ENCODE results near the gene PAPOLA.
A peak's percentile ranks its signal among the peaks of the same experiment; 100 is the strongest.

PAPOLA gene

DNA sequence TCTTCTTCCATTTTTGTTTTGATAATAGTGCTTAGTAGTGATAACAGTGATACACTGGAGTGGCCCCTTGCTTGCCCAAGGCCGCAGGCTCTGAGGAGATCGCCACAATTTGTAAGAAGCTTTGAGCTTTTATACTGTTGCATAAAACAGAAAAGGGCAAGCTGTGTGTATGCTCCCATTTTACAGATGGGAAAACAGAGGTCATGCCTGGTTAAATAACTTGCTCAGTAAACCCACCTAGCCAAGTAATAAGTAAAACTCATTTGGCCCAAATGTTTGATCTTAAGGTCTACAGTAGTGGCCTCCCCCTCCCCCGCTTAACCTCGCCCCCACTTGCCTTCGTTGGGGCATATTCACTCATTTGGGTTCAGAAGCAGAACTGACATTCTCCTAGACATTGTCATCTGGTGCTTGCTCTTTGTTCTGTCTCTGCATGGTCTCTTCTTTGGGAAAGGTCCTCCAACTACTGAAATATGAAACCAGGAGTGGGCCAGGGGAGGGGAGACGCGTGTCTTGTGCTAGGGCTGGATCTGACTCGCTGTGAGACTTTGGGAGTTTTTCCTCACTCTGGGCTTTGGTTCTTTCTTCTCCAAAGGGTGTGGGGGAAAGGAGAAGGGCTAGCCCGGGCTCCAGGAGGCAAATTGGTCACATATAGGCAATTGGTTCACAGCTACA lies 88.1 kb downstream of the PAPOLA start:
- no peak for DNase-seq (ENCODE audit: low spot score in 2 of 2)
- H3K27ac Mint-ChIP-seq, result no peak overlapping the region
- H3K27me3 Mint-ChIP-seq, result peaks cover 13% of the 10 kb centered on the region
- H3K36me3 Mint-ChIP-seq, result no peaks in the 10 kb centered on the region
- no peaks in the 10 kb centered on the region for H3K9me3 Mint-ChIP-seq
- no peak for ATAC-seq (ENCODE audit: low read depth)
- peaks cover 14% of the 10 kb centered on the region for H3K4me1 Mint-ChIP-seq
- no peak overlapping the region for H3K4me3 Mint-ChIP-seq

DNA sequence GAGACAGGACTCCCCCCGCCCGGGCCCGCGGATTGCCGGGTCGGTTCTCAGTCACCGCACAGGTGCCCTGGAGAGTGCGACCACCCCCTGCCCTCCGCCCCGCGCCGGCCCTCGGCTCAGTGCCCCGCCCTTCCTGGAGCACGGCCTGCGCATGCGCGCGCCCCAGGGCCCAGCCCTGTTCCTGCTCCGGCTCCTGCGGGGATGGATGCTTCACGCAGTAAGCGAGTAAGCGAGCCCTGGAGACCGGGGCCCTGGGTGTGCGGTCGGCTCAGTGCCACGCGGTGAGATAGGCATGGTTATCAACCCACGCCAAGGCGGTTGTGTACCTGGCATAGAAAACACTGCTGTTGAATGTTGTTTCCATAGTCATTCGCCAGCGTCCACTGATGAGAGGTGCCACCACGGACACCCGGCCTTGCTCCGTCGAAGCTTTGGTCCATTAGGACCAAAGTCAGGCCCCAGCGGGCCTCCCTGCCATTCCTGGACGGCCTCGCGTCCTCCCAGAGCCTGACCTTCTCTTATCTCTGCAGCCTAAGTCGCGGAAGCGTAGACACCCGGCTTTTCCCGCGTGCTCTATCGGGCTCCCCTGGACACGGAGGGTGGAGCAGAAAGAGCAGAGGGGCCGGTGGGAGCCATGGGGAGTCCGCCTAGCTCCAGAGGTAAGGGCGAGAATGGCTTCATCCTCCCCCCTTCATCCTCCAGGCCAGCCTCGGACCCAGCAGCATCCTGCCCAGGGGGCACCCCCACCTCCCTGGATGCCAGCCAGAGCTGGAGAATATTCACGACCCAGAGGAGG lies 90.6 kb downstream of the PAPOLA start:
- Mint-ChIP-seq H3K4me3 (peak overlapping the region; percentile 76), H3K36me3 (no peaks in the 10 kb centered on the region), H3K27ac (no peak overlapping the region), H3K9me3 (no peaks in the 10 kb centered on the region), H3K4me1 (peaks cover 11% of the 10 kb centered on the region), H3K27me3 (peaks cover 9% of the 10 kb centered on the region)
- peak; percentile 16 to 47 for DNase-seq (ENCODE audit: low spot score in 2 of 2)
- peak; percentile 73 for ATAC-seq (ENCODE audit: low read depth)

DNA sequence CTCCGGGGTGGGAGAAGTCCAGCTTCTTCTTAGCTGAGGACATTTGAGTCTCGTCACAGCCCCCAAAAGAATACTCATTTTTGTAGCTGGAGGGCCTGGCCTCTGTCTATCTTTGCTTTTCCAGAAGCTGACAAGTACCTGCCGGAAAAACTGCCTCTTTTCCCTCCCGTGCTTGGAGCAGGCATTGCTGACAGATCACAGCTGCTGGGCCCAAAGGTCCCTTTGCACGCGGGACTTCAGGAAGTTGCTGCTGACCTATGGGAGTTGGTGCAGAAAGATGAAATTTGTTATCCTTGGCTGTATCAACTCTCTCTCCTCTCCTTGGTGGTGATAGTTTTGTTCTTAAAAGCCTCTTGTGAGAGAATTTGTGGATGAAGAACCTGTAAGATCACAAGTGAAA lies 92.8 kb downstream of the PAPOLA start:
- H3K9me3 Mint-ChIP-seq, result no peaks in the 10 kb centered on the region
- no peaks in the 10 kb centered on the region for H3K36me3 Mint-ChIP-seq
- ATAC-seq (ENCODE audit: low read depth) (no peak), DNase-seq (ENCODE audit: low spot score in 2 of 2) (no peak)
- H3K27ac Mint-ChIP-seq, result no peak overlapping the region
- peaks cover 6% of the 10 kb centered on the region for H3K27me3 Mint-ChIP-seq
- H3K4me1 Mint-ChIP-seq, result peaks cover 11% of the 10 kb centered on the region
- H3K4me3 Mint-ChIP-seq, result no peak overlapping the region

DNA sequence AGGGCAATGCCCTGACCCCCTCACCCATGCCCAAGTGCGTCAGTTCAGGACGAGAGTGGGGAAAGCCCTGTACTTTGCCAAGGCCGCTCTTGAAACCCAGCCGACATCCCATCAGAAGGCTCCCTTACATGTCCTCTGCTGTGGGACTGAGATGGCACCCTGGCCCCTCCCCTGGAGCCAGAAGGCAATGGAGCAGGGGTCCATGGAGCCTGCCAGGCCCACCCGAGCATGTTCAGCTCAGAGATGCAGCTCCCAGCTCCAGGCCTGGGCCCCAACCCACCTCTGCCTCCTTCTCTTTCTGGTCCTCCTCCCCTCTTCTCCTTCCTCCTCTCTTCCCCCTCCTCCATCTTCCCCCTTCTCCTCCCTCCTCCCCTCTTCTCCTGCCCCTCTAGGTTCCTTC lies 95.5 kb downstream of the PAPOLA start:
- Mint-ChIP-seq H3K36me3 (no peaks in the 10 kb centered on the region), H3K4me1 (peaks cover 8% of the 10 kb centered on the region), H3K27ac (no peak overlapping the region), H3K27me3 (peaks cover 14% of the 10 kb centered on the region), H3K9me3 (no peaks in the 10 kb centered on the region), H3K4me3 (no peak overlapping the region)
- ATAC-seq (ENCODE audit: low read depth), result no peak
- no peak for DNase-seq (ENCODE audit: low spot score in 2 of 2)

DNA sequence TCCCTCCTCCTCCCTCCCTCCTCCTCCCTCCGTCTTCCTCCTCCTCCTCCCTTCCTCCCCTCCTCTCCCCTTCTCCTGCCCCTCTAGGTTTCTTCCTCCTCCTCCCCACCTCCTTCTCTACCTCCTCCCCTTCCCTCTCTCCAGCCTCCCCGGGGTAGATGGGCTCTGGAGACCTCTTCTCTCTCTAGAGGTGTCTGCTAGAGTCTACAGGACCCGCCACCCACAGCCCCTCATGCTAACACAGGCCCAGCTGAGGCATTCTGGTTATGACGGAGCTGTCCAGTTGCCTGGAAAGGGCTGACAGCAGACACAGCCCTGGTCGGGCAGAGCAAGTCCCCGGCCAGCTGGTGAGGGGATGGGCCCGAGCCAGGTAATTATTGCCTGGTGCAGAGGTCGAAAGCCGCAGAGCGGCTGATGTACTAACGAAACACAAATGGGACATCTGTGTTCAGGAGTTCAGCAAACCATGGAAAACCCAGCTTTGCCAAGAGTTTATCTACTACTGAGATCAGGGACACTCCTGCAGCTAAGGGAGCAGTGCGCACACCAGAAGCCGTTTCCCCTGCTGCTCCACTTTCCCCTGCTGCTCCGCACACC lies 96.2 kb downstream of the PAPOLA start:
- no peak overlapping the region for H3K27ac Mint-ChIP-seq
- peaks cover 2% of the 10 kb centered on the region for H3K4me1 Mint-ChIP-seq
- H3K27me3 Mint-ChIP-seq, result peaks cover 17% of the 10 kb centered on the region
- H3K4me3 Mint-ChIP-seq, result no peak overlapping the region
- H3K36me3 Mint-ChIP-seq, result no peaks in the 10 kb centered on the region
- ATAC-seq (ENCODE audit: low read depth) (no peak), DNase-seq (ENCODE audit: low spot score in 2 of 2) (no peak)
- no peaks in the 10 kb centered on the region for H3K9me3 Mint-ChIP-seq

DNA sequence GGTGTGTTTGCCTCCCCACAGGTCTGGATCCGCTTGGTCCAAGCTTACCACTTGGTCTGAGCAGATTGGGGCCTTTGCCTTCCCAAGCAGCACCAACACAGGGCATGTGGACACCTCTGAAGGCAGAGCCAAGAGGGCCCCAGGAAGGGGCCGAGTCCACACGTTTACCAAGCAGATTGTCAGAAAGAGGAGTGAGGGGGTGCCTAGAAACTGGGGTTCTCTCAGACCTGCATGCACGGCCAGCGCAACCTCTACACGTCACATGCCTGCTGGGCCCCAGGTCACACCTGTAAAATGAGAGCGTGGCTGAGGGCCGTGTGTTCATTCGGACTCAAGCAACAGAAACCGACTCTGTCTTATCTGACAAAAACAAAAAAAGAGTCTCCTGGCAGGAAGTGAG lies 96.9 kb downstream of the PAPOLA start:
- peaks cover 17% of the 10 kb centered on the region for H3K27me3 Mint-ChIP-seq
- H3K27ac Mint-ChIP-seq, result no peak overlapping the region
- no peaks in the 10 kb centered on the region for H3K36me3 Mint-ChIP-seq
- H3K4me3 Mint-ChIP-seq, result no peak overlapping the region
- ATAC-seq (ENCODE audit: low read depth) (no peak), DNase-seq (ENCODE audit: low spot score in 2 of 2) (no peak)
- no peaks in the 10 kb centered on the region for H3K9me3 Mint-ChIP-seq
- H3K4me1 Mint-ChIP-seq, result no peaks in the 10 kb centered on the region

DNA sequence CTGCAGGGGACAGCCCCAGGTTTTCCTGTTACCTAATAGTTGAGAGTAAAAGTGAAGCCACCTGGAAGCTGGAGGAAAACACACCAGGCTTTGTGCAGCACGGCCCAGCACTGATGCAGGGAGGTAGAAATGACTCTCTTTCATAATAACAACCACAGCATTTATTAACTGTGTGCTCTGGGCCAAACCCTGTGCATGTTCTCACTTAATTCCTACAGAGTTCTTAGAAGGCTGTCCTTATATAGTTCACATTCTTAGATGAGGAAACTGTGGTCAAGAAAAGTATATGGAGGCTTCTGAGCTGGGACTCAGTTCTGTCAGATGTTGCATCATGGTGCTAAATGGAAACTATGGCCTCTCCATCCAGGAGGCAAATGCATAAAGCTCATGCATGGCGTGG lies 100.0 kb downstream of the PAPOLA start:
- no peak for ATAC-seq (ENCODE audit: low read depth)
- Mint-ChIP-seq H3K9me3 (peaks cover 2% of the 10 kb centered on the region), H3K27me3 (peaks cover 23% of the 10 kb centered on the region), H3K36me3 (no peaks in the 10 kb centered on the region), H3K27ac (no peak overlapping the region), H3K4me3 (no peak overlapping the region), H3K4me1 (peaks cover 3% of the 10 kb centered on the region)
- DNase-seq (ENCODE audit: low spot score in 2 of 2), result no peak

DNA sequence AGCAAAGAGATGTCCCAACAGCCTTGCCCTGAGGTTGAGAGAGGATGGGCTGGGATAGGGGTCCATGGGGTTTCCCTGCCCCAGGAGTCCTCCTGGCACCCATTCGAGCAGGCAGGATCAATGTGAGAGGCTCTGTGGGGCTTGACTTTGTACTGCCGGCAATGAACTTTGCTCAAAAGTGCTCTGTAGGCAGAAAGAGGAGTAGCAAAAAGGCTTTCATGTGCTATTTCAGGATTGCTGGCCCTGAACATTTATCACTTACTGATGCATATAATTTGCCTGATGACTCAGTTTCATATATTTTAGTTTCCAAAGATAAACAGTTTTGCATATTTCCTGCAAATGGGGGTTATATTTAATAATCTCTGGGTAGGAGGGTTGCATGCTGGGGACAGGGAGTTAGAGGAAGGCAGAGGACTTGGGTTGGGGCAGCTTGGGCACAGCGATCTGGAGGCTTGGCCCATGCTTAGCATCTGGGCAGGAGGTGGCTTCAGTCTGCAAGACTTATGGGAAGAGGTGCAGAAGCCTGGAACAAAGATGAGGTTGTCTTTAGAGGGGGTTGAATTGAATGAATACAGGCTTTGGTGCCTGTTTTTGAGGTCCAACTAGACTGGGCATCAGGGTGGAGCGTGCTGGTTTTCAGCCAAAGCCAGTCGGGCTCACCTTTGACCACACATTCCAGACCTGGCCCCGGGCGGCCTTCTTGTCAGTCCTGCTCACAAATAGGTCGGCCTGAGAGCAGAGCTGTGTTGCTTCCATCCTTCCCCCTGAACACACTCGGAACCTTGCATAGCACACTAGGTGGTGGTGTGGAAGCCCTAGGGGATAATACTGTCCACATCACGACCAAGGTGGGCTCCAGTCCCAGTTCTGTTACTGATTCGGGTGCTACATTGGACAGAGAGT lies 101.4 kb downstream of the PAPOLA start:
- Mint-ChIP-seq H3K36me3 (no peaks in the 10 kb centered on the region), H3K4me3 (no peak overlapping the region), H3K27me3 (peaks cover 21% of the 10 kb centered on the region), H3K9me3 (peaks cover 2% of the 10 kb centered on the region), H3K27ac (no peak overlapping the region), H3K4me1 (peaks cover 3% of the 10 kb centered on the region)
- DNase-seq (ENCODE audit: low spot score in 2 of 2) (no peak), ATAC-seq (ENCODE audit: low read depth) (no peak)

DNA sequence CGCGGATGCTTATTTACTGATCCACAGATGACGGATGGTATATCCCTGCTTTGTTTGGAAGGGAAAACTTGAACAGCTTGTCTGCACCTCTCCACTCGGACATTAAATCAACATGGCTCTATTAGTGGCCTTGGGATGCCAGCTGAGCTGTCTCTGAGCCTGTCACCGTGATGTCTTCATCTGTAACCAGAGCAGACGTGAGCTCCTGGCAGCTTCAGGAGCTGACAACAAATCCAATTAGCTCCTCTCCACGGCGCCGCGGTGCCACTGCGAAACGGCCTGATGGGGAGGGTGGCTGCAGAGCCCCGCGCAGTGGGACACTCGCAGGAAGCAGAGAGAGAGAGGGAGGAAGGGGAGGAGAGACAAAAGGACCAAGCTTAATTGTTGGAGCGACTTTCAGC lies 112.3 kb downstream of the PAPOLA start:
- H3K4me3 Mint-ChIP-seq, result no peak overlapping the region
- no peaks in the 10 kb centered on the region for H3K9me3 Mint-ChIP-seq
- peaks cover 16% of the 10 kb centered on the region for H3K27me3 Mint-ChIP-seq
- H3K27ac Mint-ChIP-seq, result no peak overlapping the region
- no peak for ATAC-seq (ENCODE audit: low read depth)
- H3K4me1 Mint-ChIP-seq, result no peaks in the 10 kb centered on the region
- DNase-seq (ENCODE audit: low spot score in 2 of 2), result no peak
- H3K36me3 Mint-ChIP-seq, result no peaks in the 10 kb centered on the region

DNA sequence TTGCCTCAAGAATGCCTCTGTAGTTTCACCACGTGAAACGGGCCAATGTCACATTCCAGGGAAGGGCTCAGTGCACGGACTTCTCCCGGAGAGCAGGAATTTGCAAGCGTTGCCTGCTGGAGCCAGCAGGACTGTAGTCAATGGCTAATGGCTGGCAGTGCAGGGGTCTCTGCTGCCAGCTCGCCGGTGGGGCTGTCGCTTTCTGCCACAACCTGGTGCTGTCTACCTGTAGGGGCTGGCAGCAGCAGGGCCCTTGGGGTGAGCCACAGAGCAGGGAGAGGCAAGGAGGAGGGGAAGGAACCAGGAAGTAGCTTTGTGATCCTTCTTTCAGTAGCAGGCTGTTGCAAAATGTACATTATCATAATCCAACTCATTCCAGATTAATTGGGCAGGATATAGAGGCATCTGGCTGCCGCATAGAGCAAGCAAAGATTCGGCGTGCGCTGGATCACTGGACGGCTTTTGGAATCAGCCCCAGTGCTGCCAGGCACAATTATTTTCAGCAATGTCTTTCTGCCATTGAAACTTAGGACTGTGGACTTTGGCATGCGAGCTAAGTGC lies 114.1 kb downstream of the PAPOLA start:
- ATAC-seq (ENCODE audit: low read depth) (no peak), DNase-seq (ENCODE audit: low spot score in 2 of 2) (no peak)
- H3K4me3 Mint-ChIP-seq, result no peak overlapping the region
- H3K9me3 Mint-ChIP-seq, result no peaks in the 10 kb centered on the region
- H3K27me3 Mint-ChIP-seq, result peaks cover 18% of the 10 kb centered on the region
- no peaks in the 10 kb centered on the region for H3K4me1 Mint-ChIP-seq
- H3K27ac Mint-ChIP-seq, result no peak overlapping the region
- H3K36me3 Mint-ChIP-seq, result no peaks in the 10 kb centered on the region
